ENCODE results near the gene ABHD2. TPM values are rescaled to one million over a fixed set of nuclear protein-coding genes. Genes with fewer than 3 reads are reported as not detected.

The ABHD2 gene
- total RNA-seq, 1 donor from 2014 or later, result 32.9 TPM

GRCh38 chr15:89150287-89150686 lies 62.0 kb downstream of the ABHD2 start:
- no peak for TF ChIP-seq CTCF (conservative IDR thresholded peaks at IDR 0.05; ENCODE audit: low read depth, low read length)
- DNase-seq (ENCODE audit: low read depth), result no peak
- H3K4me3 ChIP-seq (ENCODE audit: low read depth, low read length), result no peak overlapping the region

- no peak for TF ChIP-seq CTCF (conservative IDR thresholded peaks at IDR 0.05; ENCODE audit: low read depth, low read length)
- H3K4me3 ChIP-seq (ENCODE audit: low read depth, low read length), result no peak overlapping the region
- no peak for DNase-seq (ENCODE audit: low read depth)
Observed at GRCh38 chr15:89150762-89151664, 62.8 kb downstream of the ABHD2 start.

GRCh38 chr15:89155122-89155521 lies 66.9 kb downstream of the ABHD2 start:
- TF ChIP-seq CTCF (conservative IDR thresholded peaks at IDR 0.05; ENCODE audit: low read depth, low read length), result no peak
- no peak for DNase-seq (ENCODE audit: low read depth)
- H3K4me3 ChIP-seq (ENCODE audit: low read depth, low read length), result no peak overlapping the region

- DNase-seq (ENCODE audit: low read depth), result no peak
- no peak for TF ChIP-seq CTCF (conservative IDR thresholded peaks at IDR 0.05; ENCODE audit: low read depth, low read length)
- H3K4me3 ChIP-seq (ENCODE audit: low read depth, low read length), result no peak overlapping the region
Observed at GRCh38 chr15:89155656-89156055, 67.4 kb downstream of the ABHD2 start.

GRCh38 chr15:89157061-89157460 lies 68.8 kb downstream of the ABHD2 start:
- H3K4me3 ChIP-seq (ENCODE audit: low read depth, low read length), result no peak overlapping the region
- no peak for TF ChIP-seq CTCF (conservative IDR thresholded peaks at IDR 0.05; ENCODE audit: low read depth, low read length)
- no peak for DNase-seq (ENCODE audit: low read depth)

- no peak overlapping the region for H3K4me3 ChIP-seq (ENCODE audit: low read depth, low read length)
- TF ChIP-seq CTCF (conservative IDR thresholded peaks at IDR 0.05; ENCODE audit: low read depth, low read length), result no peak
- DNase-seq (ENCODE audit: low read depth), result no peak
Observed at GRCh38 chr15:89157918-89158564, 69.8 kb downstream of the ABHD2 start.

All from epithelial cell of proximal tubule (primary cell).